Inferior parietal cortex (tissue), 1 donor: ENCODE data around the gene RNF208.
A peak's percentile ranks its signal among the peaks of the same experiment; 100 is the strongest.

ENCODE experiments used
- DNase-seq: peaks from one replicate; pipeline ENCODE4 v3.0.0-alpha.2; 2016; ENCODE audit errors: extremely low spot score

The RNF208 gene

DNA sequence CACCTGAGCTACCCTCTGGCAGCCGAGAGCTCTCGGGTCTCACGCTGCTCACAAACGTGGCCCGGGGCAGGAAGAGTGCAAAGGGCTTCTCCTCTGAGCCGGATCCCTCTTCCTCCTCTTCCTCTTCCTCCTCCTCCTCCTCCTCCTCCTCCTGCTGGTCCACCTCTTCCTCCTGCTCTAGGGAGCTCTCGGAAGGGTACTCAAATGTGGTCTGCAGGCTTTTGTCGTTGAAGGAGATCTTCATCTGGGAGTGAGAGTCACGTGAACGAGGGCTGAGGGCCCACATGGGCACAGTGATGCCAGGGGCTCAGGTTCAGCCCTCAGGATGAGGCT lies 29.6 kb downstream of the RNF208 start:
- no peak for DNase-seq

DNA sequence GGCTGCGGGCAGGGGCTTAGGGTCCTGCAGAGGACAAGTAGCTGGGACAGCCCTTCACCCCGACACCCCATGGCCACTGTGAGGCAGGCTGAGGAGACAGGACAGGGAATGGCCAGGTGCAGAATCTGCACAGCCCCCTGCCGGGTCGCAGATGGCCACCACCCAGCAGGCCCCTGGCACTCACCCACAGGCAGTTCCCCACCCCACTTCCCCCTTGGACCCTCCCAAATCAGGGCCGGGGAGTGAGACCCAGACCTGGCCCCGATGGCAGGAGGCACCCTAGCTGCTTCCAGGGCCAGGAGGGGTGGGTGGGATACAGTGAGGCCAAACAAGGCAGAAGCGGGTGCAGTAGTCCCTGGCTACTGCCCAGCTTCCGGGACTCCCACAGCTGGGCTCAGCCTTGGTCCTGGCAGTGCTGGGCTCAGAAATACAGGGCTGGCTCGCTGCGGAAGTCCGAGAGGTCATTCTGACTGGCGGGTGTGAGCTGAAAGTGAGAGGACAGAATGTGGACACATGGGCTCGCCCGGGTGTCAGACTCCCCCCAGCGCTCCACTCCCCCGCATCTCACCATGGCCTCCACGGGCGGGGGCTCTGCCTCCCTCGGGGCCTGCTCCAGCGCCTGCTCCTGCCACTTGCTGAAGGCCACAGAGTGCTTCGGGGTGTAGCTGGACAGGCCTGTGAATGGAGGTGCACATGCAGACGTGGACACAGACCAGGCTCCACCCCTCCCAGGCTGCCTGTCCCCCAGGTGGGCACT lies 30.2 kb downstream of the RNF208 start:
- no peak for DNase-seq

DNA sequence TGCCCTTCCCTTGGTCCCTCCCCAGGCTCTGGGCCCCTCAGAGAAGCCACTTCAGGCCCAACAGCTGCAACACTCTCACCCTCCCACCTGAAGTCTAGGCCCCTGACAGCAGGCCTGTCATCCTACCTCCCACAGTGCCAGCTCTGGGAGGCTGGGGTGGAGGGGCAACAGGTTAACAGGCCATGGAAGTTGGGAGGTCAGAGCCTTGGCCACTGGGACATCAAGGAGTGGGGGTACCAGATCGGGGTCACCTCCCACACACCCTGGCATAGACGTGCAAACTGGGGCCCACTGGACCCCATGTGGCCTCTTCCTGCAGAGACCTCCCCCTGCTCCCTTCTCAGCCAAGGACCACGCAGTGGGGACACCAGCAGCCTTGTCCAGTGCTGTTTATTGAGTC lies 30.8 kb downstream of the RNF208 start:
- DNase-seq = no peak

DNA sequence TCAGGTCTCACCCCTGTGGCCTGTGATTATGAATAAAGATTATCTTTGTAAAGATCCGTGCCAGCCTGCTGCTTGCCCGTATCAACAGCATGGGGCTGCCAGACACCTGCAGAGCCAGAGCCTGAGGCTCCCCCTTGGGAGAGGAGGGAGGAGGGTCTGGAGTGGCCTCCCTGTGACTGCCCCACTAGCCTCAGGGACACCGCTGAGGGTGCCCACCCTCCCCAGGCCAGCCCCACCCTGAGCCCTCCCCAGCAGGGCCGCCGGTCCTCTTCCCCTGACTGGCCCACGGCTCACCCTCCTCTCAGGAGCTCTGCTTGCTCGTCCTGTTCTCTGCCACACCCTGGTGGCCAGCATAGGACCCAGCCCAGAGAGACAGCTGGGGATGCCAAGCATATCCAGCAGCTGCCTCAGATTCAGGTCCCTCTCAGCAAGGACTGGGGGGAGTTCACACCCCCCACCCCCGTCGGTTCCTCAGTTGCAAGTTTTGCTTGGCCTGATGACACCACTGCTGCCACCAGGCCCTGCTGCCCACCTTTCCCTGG lies 31.7 kb downstream of the RNF208 start:
- DNase-seq = no peak

DNA sequence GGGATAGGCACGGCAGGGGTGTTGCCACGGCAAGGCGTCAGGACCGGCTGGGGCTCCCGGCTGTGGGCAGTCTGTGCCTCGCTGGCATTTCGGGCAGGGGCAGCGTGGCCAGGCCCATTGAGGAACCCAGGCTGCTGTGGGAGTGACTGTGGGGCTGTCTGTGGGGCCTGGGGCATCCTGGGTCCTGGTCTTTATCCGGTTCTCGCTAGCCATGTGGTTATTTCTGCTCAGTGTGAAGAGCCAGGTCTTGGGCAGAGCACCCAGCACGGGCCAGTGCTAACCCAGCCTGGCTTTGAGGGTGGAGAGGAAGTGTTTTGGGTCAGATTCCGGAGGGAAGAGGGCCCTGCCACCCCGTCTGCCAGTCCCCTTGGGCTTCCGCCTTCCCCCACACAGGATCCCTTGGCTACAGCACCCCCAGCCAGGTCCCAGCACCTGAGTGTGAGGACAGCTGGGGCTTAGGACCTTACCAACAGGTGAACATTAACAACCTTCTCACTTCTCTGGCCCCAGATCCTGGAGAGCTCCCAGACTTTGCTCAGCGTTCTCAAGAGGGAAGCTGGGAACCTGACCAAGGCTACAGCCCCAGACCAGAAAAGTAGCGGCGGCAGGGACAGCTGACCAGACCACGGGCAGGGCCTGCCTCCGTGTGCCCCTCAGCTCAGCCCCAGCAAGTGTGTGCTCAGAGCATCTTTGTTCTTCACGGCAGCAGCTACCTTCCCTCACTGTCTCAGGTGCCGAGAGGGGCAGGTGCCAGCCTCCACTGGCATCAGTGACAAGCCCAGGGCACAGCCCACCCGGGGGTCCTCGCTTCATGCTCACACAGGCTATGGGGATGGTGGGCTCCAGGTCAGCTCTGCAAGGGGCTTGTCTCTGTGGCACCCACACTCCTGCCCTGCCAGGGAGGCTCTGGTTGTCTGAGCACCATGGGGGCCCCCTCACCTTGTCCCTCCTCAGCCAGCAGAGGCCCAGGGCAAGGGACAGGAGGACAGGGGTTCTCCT lies 32.4 kb downstream of the RNF208 start:
- no peak for DNase-seq

DNA sequence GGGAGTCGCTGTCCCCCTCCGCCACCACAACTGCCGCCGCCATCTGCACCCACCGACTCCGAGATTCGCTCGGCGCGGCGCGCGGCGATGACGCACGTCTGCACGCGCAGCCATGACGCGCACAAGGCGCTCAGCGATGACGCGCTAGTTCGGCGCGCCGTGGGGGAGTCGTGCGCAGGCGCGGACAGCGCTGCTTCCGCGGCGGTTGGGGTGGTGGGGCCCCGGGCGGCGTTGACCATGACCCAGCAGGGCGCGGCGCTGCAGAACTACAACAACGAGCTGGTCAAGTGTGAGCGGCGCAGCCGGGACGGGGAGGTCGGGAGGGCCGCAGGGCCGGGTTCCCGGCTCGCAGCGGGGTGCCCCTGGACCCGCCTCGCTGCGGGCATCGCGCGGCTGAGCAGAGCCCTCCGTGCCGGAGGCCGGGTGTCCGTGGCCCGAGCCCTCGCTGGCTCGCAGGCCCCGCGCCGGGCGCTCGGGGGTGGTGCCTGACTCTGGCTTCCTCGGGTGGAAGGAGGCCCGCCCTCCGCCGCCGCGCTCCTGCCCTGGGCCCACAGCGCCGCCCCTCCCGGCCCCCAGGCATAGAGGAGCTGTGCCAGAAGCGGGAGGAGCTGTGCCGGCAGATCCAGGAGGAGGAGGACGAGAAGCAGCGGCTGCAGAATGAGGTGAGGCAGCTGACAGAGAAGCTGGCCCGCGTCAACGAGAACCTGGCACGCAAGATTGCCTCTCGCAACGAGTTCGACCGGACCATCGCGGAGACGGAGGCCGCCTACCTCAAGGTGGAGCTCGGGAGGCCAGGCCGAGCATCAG lies 33.3 kb downstream of the RNF208 start, which contains the start of the genes ANAPC2 and SSNA1:
TSS of gene ANAPC2 (minus strand) at position 71 of the 807 bp plus-strand sequence. CDS start at position 43, 28 bp downstream.
TSS of gene SSNA1 (plus strand) at position 187 of the 807 bp plus-strand sequence. CDS start at position 238, 51 bp downstream.
- DNase-seq = peak; percentile 93

DNA sequence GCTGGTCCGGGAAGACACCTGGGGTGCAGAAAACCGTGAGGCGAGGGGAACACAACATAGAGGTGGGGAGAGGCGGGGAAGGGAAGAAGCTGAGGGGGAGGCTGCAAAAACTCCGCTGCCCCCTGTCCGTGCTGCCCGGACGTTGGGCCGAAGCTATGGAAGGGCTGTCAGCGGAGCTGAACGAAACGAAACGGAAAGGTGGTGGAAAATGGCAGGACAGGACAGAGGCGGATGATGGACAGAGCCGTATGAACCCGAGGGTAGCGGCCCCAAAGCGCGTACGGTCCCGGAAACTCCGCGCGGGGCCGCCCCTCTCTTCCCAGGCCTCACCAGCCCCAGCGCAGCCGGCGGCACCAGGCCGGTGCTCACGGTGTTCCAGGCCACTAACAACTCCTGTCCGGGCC lies 34.0 kb downstream of the RNF208 start:
- DNase-seq = no peak

DNA sequence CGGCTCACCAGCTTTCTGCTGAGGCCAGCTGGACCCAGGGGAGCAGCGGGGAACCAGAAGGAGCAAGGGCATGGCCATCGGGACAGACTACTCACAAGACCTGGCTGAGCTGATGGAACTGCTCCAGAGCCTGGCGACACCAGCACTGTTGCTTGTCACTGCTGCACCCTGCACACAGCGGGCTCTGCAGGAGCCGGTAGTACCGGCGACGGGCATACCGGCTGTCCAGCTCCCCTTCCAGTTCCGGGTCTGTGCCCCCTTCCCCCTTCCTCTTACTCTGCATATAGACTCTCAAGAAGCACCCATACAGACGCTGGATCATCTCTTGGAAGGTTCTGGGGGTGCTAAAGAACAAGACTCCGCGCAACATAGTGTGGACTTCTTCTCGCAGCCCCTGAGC lies 34.7 kb downstream of the RNF208 start:
- no peak for DNase-seq

DNA sequence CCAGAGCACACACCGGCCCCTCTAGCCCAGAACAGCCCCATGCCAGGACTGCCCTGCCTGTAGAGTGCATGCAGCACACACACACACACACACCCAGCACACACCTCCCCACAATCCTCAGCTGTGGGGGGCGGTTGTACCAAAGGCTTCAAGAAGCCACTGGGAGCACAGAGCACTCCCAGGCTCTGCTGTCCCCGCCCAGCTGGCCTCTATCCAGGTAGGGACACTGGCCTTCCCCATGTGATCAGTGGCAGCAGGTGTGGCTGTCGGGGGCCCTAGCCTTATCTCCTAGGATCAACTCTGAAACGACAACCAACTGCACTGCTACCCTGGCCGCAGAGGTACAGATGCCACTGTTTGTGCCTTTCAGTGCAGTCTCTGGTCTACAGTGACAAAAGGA lies 35.7 kb downstream of the RNF208 start:
- no peak for DNase-seq

DNA sequence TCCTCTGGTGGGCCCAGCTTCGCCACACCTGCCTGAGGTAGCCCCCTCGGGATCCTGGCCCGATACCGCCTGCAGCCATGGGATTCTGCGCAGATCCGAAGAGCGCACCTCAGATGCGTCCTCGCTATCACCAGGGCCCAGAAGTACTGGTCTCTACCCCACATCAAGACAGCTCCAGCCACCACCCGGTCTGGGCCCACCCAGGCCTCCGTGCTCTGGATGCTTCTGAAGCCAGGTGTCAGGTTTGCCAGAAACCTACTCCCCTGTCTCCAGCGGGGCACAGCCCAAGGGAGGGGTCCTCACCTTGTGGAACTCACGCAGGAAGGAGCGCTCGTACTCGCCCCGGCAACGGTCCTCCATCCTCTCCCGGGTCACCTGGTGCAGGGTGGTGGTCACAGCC lies 36.1 kb downstream of the RNF208 start:
- no peak for DNase-seq

DNA sequence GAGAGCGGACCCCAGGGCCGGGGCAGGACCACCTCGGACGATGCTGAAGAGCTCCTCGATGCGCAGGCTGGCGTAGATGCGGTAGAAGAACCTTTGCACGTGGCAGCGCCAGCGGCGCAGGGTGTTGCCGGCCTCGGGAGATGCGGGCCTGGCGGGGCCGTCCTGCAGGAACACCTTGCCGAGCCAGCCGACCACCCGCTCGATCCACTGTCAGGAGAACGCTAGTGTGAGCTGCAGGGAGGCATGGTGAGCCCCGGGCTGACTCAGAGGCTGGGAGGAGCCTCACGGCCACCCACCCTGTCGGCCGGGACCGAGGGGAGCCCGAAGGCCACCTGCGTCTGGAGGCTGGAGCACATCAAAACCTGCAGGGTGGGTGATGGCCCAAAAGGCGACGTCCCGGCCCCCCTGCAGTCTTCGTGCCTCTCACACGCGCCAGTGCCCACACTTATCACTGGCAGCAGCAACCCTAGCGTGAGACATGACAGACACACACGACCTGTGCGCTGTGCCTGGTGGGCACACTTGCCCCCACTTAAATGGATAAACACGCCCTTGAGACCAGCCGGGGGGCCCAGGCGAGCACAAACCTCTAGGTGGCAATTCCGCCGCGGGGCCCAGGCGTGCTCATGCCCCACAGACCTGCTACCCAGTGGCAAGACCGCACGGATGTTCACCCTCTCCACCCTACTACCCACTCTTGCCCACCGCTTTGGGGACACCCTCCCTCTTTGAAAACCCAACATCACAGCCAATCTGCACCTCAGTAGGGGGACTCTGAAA lies 37.0 kb downstream of the RNF208 start:
- DNase-seq = no peak

DNA sequence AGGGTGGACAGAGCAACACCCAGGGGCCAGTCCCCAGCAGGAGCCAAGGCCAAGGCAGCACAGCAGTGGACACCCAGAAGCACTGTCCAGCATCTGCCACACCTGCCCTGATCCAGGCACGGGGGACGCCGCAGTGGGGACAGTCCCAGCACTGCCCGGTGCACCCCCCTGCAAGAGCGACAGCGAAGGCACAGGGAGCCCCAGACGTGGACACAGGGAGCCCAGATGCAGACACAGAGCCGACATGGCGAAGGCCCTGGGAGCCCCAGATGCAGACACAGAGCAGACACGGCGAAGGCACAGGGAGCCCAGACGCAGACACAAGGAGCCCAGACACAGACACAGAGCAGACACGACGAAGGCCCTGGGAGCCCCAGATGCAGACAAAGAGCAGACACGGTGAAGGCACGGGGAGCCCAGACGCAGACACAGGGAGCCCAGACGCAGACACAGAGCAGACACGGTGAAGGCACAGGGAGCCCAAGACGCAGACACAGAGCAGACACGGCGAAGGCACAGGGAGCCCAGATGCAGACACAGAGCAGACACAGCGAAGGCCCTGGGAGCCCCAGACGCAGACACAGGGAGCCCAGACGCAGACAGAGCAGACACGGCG lies 38.0 kb downstream of the RNF208 start:
- DNase-seq = no peak

DNA sequence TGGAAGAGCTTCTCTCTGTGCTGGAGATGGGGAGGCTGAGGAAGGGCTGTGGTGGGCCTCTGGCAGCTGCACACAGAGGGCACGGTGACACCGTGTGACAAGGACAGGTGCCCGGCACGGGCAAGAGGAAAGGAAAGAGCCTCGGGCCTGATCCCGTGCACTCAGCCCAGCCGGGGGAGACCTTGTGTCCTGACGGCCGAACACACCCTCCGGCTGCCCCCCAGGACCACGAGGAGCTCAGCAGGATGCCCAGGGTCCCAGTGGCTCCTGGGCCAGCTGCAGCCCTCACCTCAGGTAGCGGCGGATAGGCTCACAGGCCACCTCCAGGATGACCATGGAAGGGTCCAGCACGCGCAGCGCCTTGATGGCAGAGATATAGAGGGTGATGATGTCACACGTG lies 39.2 kb downstream of the RNF208 start:
- DNase-seq = no peak

DNA sequence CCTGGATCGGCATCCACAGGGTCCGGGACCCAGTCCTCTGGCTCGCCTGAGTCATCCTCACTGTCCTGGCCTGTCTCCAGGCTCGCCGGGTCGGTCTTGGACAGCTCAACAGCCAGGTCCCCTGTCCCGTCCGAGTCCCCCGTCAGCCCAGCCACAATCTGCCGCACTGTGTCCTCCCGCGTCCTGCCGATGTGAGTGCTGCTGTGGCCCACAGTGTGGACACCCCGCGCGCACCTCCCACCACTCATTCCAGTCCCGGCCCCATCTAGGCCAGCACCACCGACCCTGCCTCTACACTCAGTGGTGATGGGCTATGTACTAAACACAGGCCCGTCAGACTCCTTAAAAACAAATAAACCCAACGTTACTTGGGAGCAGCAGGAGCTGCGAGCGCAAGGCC lies 40.4 kb downstream of the RNF208 start:
- no peak for DNase-seq

DNA sequence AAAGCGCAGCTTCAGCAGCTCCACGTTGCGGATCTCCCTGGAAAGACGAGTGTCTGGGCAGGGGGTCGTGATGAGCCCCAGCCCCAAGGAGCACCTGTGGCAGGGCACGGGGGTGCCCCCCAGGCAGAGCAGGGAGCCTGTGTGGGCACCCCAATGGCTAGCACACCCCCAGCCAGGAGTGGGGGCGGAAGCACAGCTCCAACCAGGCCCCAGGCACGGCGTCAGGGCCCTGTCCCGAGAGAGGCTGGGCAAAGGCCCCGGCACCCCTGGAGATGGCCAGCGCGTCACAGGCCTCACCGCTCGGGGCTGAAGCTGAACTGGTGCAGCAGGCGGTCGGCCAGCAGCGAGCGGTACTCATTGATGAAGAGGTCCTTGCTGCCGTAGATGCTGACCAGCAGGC lies 41.5 kb downstream of the RNF208 start:
- DNase-seq = no peak

DNA sequence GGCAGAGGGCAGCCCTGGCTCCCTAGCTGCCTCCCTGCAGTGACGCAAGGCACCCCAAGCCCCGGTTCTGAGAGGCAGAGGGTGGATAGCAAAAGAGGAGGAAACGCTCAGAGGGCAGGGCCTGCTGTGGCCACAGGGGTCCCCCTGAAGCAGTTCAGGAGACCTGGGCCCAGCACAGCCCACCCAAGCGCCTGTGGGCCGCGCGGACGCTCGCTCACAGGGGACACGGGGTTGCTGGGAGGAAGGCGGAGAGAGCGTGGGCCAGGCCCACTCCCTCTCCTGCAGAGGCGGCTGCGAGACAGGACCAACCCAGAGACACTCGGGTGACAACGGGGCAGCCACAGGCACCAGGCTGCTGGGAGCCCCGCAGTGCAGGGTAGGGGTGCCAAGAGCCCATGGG lies 42.3 kb downstream of the RNF208 start:
- DNase-seq = no peak

DNA sequence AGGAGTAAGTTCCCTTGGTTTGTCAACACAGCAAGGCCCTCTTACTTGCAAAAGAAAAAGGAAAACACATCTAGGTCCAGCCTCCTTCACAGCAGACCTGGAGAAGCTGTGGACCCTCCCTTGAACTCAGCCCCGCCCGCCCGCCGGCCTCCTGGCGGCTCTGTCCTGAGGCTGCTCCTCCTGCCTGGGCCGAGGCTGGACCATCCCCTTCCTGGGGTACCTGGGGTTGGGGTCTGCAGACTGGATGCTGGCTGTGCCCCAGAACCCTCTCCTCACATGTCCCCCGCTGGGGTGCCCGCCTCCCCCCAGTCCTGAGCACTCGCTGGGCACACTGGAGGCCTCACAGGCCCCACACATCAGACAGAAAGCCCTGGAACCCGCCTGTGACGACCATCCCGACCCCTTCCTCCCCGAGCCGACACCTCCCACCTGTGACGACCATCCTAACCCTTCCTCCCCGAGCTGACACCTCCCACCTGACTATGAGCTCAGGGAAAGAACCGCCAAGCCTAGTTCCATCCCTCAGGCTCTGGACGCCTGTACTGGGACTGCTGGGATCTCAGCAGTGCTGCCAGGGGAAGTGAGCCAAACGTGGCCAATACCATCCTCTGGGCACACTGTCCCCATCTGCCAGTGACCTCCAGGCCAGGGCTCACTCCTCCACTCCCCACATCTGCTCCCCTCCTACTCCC lies 43.0 kb downstream of the RNF208 start:
- DNase-seq = no peak

DNA sequence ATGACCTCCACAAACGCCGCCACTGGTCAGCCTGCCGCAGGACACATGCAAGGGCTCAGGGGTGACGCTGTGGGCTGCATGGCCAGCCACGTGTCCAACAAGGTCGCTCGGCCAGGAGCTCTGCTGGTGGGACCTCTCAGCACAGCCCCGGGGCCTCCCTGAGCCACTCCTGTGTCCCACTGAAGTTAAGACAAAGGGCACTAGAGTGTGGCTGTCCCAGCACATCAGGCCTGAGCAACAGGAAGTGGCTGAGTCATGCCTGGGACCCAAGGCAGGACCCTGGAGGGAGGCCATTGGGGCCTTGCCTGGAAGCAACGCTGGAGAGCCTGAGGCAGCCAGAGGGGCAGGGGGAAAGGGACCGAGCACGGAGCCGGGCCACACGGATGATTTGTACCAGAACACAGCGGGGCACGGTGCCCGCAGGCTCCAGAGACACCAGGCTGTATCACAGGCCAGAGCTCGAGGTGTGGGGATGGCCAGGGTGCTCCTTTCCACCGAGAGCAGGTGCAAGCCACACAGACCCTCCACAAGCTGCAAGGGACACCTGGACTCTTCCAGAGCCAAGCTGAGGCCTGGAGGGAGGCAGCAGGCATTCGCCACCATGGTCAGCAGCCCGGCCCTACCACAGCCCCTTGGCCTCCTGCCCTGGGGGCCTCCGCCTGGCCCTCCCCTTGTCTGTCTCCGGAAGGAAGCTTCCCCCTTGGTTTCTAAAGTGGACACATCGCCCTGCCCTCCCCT lies 43.7 kb downstream of the RNF208 start:
- no peak for DNase-seq
